Activated naive CD4-positive, alpha-beta T cell treated with anti-CD3 and anti-CD28 coated beads, Interleukin-2, amount 10 ng/mL, durations not matched to agents 7 days and 5 days (primary cell): Measurements from ENCODE around the gene ADAT3.
A peak's percentile ranks its signal among the peaks of the same experiment; 100 is the strongest.

Experiments used
- CTCF ChIA-PET: fragments of 350-600 bp; sonication (Branson Sonifier 250); formaldehyde crosslinking; loops from one replicate; lab custom pipeline; 2021; ENCODE audit warnings: antibody characterized with exemption; lab: Charles Lee
- DNase-seq: peaks from one replicate; pipeline ENCODE4 v3.0.0-alpha.2; 2020
- H3K27ac Mint-ChIP-seq: one replicate; pipeline ENCODE4 v1.8.0; 2021; ENCODE audit warnings: mild to moderate bottlenecking, moderate library complexity, mixed read lengths
- H3K27me3 Mint-ChIP-seq: one replicate; pipeline ENCODE4 v1.8.0; 2021; ENCODE audit warnings: mild to moderate bottlenecking, mixed read lengths
- H3K36me3 Mint-ChIP-seq: one replicate; pipeline ENCODE4 v1.8.0; 2021; ENCODE audit warnings: mixed read lengths
- H3K4me1 Mint-ChIP-seq: one replicate; pipeline ENCODE4 v1.8.0; 2021; ENCODE audit warnings: mixed read lengths
- H3K4me3 Mint-ChIP-seq: one replicate; pipeline ENCODE4 v1.8.0; 2021; ENCODE audit warnings: mild to moderate bottlenecking, moderate library complexity, mixed read lengths
- H3K9me3 Mint-ChIP-seq: one replicate; pipeline ENCODE4 v1.8.0; 2021; ENCODE audit warnings: mixed read lengths

The ADAT3 gene

GRCh38 chr19:1936916-1937610 is 31.9 kb downstream of the ADAT3 start:
- Mint-ChIP-seq H3K27me3 (peaks cover 10% of the 10 kb centered on the region), H3K9me3 (peaks cover 12% of the 10 kb centered on the region), H3K4me1 (peaks cover 36% of the 10 kb centered on the region), H3K4me3 (no peak overlapping the region), H3K27ac (no peak overlapping the region), H3K36me3 (peaks cover 28% of the 10 kb centered on the region)
- DNase-seq, result no peak
- CTCF ChIA-PET, result interaction anchor here (1.3 kb wide), 1 partner anchor 14 kb away, joined by 4 read pairs; no protein-coding TSS in a partner anchor

- peaks cover 6% of the 10 kb centered on the region for H3K27me3 Mint-ChIP-seq
- CTCF ChIA-PET, result no interaction called here
- peaks cover 9% of the 10 kb centered on the region for H3K9me3 Mint-ChIP-seq
- peak overlapping the region; percentile 33 for H3K27ac Mint-ChIP-seq
- H3K4me3 Mint-ChIP-seq, result peak overlapping the region; percentile 7
- H3K4me1 Mint-ChIP-seq, result peaks cover 37% of the 10 kb centered on the region
- no peak for DNase-seq
- H3K36me3 Mint-ChIP-seq, result peaks cover 28% of the 10 kb centered on the region
These were observed 32.9 kb downstream of the ADAT3 start for GRCh38 chr19:1938071-1938470.

GRCh38 chr19:1941146-1942077 is 36.2 kb downstream of the ADAT3 start, which contains the start of gene CSNK1G2:
CSNK1G2 (plus strand) TSS chr19:1941172; CDS start chr19:1969773, 28,601 bp downstream.
- Mint-ChIP-seq H3K9me3 (no peaks in the 10 kb centered on the region), H3K4me3 (peak within 1 kb of the TSS; percentile 97), H3K36me3 (peaks cover 23% of the 10 kb centered on the region), H3K27me3 (peaks cover 6% of the 10 kb centered on the region), H3K27ac (peak within 1 kb of the TSS; percentile 96), H3K4me1 (peaks cover 44% of the 10 kb centered on the region)
- CTCF ChIA-PET, result interaction anchor here (0.7 kb wide), 1 partner anchor 111 kb away, joined by 3 read pairs; no protein-coding TSS in a partner anchor
- no peak for DNase-seq

GRCh38 chr19:1942078-1942933 is 37.1 kb downstream of the ADAT3 start:
- Mint-ChIP-seq H3K4me1 (peaks cover 44% of the 10 kb centered on the region), H3K4me3 (peak overlapping the region; percentile 97), H3K36me3 (peaks cover 22% of the 10 kb centered on the region), H3K9me3 (no peaks in the 10 kb centered on the region), H3K27me3 (peaks cover 6% of the 10 kb centered on the region), H3K27ac (peak overlapping the region; percentile 96)
- peak; percentile 89 for DNase-seq
- CTCF ChIA-PET, result interaction anchor here (0.6 to 1.5 kb wide), 4 partner anchors 12 to 78 kb away, joined by 3 to 6 read pairs (median 6); no protein-coding TSS in a partner anchor

- peaks cover 21% of the 10 kb centered on the region for H3K36me3 Mint-ChIP-seq
- H3K9me3 Mint-ChIP-seq, result no peaks in the 10 kb centered on the region
- H3K4me3 Mint-ChIP-seq, result peak overlapping the region; percentile 97
- DNase-seq, result no peak
- H3K4me1 Mint-ChIP-seq, result peaks cover 39% of the 10 kb centered on the region
- peak overlapping the region; percentile 96 for H3K27ac Mint-ChIP-seq
- CTCF ChIA-PET, result interaction anchor here (0.6 to 1.5 kb wide), 4 partner anchors 13 to 78 kb away, joined by 3 to 6 read pairs (median 6); no protein-coding TSS in a partner anchor
- H3K27me3 Mint-ChIP-seq, result peaks cover 6% of the 10 kb centered on the region
These were observed 37.8 kb downstream of the ADAT3 start for GRCh38 chr19:1942934-1943555.

GRCh38 chr19:1943661-1944087 is 38.5 kb downstream of the ADAT3 start:
- peak overlapping the region; percentile 97 for H3K4me3 Mint-ChIP-seq
- H3K4me1 Mint-ChIP-seq, result peaks cover 40% of the 10 kb centered on the region
- CTCF ChIA-PET, result no interaction called here

GRCh38 chr19:1944088-1944915 is 39.1 kb downstream of the ADAT3 start:
- H3K4me1 Mint-ChIP-seq, result peaks cover 44% of the 10 kb centered on the region
- peaks cover 25% of the 10 kb centered on the region for H3K36me3 Mint-ChIP-seq

More at GRCh38 chr19:1943661-1944087, 38.5 kb downstream of the ADAT3 start:
- DNase-seq, result no peak
- H3K9me3 Mint-ChIP-seq, result no peaks in the 10 kb centered on the region
- peak overlapping the region; percentile 96 for H3K27ac Mint-ChIP-seq
- peaks cover 21% of the 10 kb centered on the region for H3K36me3 Mint-ChIP-seq
- H3K27me3 Mint-ChIP-seq, result peaks cover 6% of the 10 kb centered on the region

GRCh38 chr19:1944916-1945561 is 39.8 kb downstream of the ADAT3 start:
- Mint-ChIP-seq H3K9me3 (no peaks in the 10 kb centered on the region), H3K27me3 (peaks cover 6% of the 10 kb centered on the region), H3K27ac (peak overlapping the region; percentile 64), H3K4me3 (peak overlapping the region; percentile 26), H3K4me1 (peaks cover 40% of the 10 kb centered on the region), H3K36me3 (peaks cover 26% of the 10 kb centered on the region)
- CTCF ChIA-PET, result interaction anchor here (0.5 to 2.3 kb wide), 6 partner anchors 15 to 501 kb away, joined by 3 to 10 read pairs (median 3); no protein-coding TSS in a partner anchor
- no peak for DNase-seq

More at GRCh38 chr19:1944088-1944915, 39.1 kb downstream of the ADAT3 start:
- Mint-ChIP-seq H3K27me3 (peaks cover 6% of the 10 kb centered on the region), H3K9me3 (no peaks in the 10 kb centered on the region), H3K27ac (peak overlapping the region; percentile 64), H3K4me3 (peak overlapping the region; percentile 97)
- CTCF ChIA-PET, result interaction anchor here (0.5 kb wide), 1 partner anchor 500 kb away, joined by 3 read pairs; no protein-coding TSS in a partner anchor
- DNase-seq, result no peak

- H3K27ac Mint-ChIP-seq, result peak overlapping the region; percentile 34
- no peak overlapping the region for H3K4me3 Mint-ChIP-seq
- CTCF ChIA-PET, result interaction anchor here (0.9 to 2.3 kb wide), 7 partner anchors 13 to 106 kb away, joined by 3 to 10 read pairs (median 3); no protein-coding TSS in a partner anchor
These were observed 40.7 kb downstream of the ADAT3 start for GRCh38 chr19:1945899-1946298.

GRCh38 chr19:1947651-1948209 is 42.5 kb downstream of the ADAT3 start:
- peaks cover 37% of the 10 kb centered on the region for H3K36me3 Mint-ChIP-seq
- no peaks in the 10 kb centered on the region for H3K9me3 Mint-ChIP-seq
- H3K27ac Mint-ChIP-seq, result no peak overlapping the region
- H3K27me3 Mint-ChIP-seq, result no peaks in the 10 kb centered on the region
- H3K4me1 Mint-ChIP-seq, result peaks cover 45% of the 10 kb centered on the region
- H3K4me3 Mint-ChIP-seq, result no peak overlapping the region
- no peak for DNase-seq
- CTCF ChIA-PET, result interaction anchor here (0.5 kb wide), 1 partner anchor 464 kb away, joined by 3 read pairs; no protein-coding TSS in a partner anchor

More at GRCh38 chr19:1945899-1946298, 40.7 kb downstream of the ADAT3 start:
- Mint-ChIP-seq H3K36me3 (peaks cover 29% of the 10 kb centered on the region), H3K27me3 (no peaks in the 10 kb centered on the region), H3K9me3 (no peaks in the 10 kb centered on the region), H3K4me1 (peaks cover 43% of the 10 kb centered on the region)
- DNase-seq, result peak; percentile 57

GRCh38 chr19:1949304-1950101 is 44.3 kb downstream of the ADAT3 start:
- no peak for DNase-seq
- no peaks in the 10 kb centered on the region for H3K9me3 Mint-ChIP-seq
- peaks cover 31% of the 10 kb centered on the region for H3K36me3 Mint-ChIP-seq
- H3K27ac Mint-ChIP-seq, result no peak overlapping the region
- CTCF ChIA-PET, result no interaction called here
- no peaks in the 10 kb centered on the region for H3K27me3 Mint-ChIP-seq
- H3K4me1 Mint-ChIP-seq, result peaks cover 29% of the 10 kb centered on the region
- no peak overlapping the region for H3K4me3 Mint-ChIP-seq
